CD4-positive, alpha-beta memory T cell (primary cell): ENCODE results near the gene BCAP31. TPM values are rescaled to one million over a fixed set of nuclear protein-coding genes. Genes with fewer than 3 reads are reported as not detected.

ENCODE experiments used
- CTCF ChIA-PET: fragments of 350-600 bp; sonication (Branson Sonifier 250); formaldehyde crosslinking; loops from one replicate; lab custom pipeline; 2021; ENCODE audit warnings: inconsistent platforms; ENCODE audit not compliant: partially characterized antibody; lab: Charles Lee
- POLR2A ChIA-PET: fragments of 350-600 bp; sonication (Branson Sonifier 250); formaldehyde crosslinking; loops from one replicate; lab custom pipeline; 2021; ENCODE audit not compliant: partially characterized antibody; lab: Charles Lee
- DNase-seq, 5 donors: peaks; one replicate each; pipeline versions ENCODE4 v3.0.0 to v3.0.0-alpha.2; 2020 to 2022; ENCODE audit warnings: mixed read lengths in 1 of 5
- H3K27ac ChIP-seq: one replicate; pipeline ENCODE4 v1.7.0; 2013; ENCODE audit warnings: low read depth, low read length
- H3K27me3 ChIP-seq: 2 replicates; pipeline ENCODE4 v1.7.0; 2013; ENCODE audit warnings: mild to moderate bottlenecking, low read length, moderate library complexity; ENCODE audit not compliant: insufficient read depth
- H3K36me3 ChIP-seq: 2 replicates; pipeline ENCODE4 v1.7.0; 2013; ENCODE audit warnings: mild to moderate bottlenecking, low read length, moderate library complexity; ENCODE audit not compliant: insufficient read depth
- H3K4me1 ChIP-seq: 2 replicates; pipeline ENCODE4 v1.7.0; 2013; ENCODE audit warnings: mild to moderate bottlenecking, low read length, moderate library complexity; ENCODE audit not compliant: insufficient read depth
- H3K4me3 ChIP-seq, 2 donors: one replicate each; pipeline ENCODE4 v1.7.0; 2013; ENCODE audit warnings: low read length in 2 of 2, mild to moderate bottlenecking in 1 of 2
- H3K9me3 ChIP-seq, 2 donors: one replicate each; pipeline ENCODE4 v1.7.0; 2013; ENCODE audit warnings: low read length in 2 of 2, control low read depth in 1 of 2; ENCODE audit not compliant: control insufficient read depth in 1 of 2
- H3K27ac Mint-ChIP-seq, 7 donors: one replicate each; pipeline ENCODE4 v1.8.0; 2020 to 2021; ENCODE audit warnings: mixed read lengths in 7 of 7, mild to moderate bottlenecking in 6 of 7, inconsistent platforms in 3 of 7, moderate library complexity in 3 of 7
- H3K27me3 Mint-ChIP-seq, 2 donors: one replicate each; pipeline ENCODE4 v1.8.0; 2020 to 2021; ENCODE audit warnings: mixed read lengths in 2 of 2
- H3K36me3 Mint-ChIP-seq, 2 donors: one replicate each; pipeline ENCODE4 v1.8.0; 2020 to 2021; ENCODE audit warnings: mixed read lengths in 2 of 2, inconsistent platforms in 1 of 2, mild to moderate bottlenecking in 1 of 2
- H3K4me1 Mint-ChIP-seq, 4 donors: one replicate each; pipeline ENCODE4 v1.8.0; 2020 to 2021; ENCODE audit warnings: mixed read lengths in 4 of 4, mild to moderate bottlenecking in 1 of 4
- H3K4me3 Mint-ChIP-seq, 8 donors: one replicate each; pipeline ENCODE4 v1.8.0; 2020 to 2021; ENCODE audit warnings: mixed read lengths in 8 of 8, mild to moderate bottlenecking in 7 of 8, moderate library complexity in 6 of 8, inconsistent platforms in 3 of 8
- H3K9me3 Mint-ChIP-seq, 8 donors: one replicate each; pipeline ENCODE4 v1.8.0; 2020 to 2021; ENCODE audit warnings: mixed read lengths in 8 of 8, mild to moderate bottlenecking in 5 of 8, inconsistent platforms in 3 of 8, moderate library complexity in 1 of 8
- intact Hi-C: fragments of 100-400 bp; cut with micrococcal nuclease; formaldehyde crosslinking; loops from one replicate; pipeline ENCODE4 v1.15.1; 2023
- polyA plus RNA-seq, 2 donors: library from polyadenylated mRNA; unstranded; fragments of 300-500 nt; fragmentation: Illumina TruSeq; gene quantifications; one replicate each; pipeline ENCODE4 v1.2.3, GENCODE V29; 2021
- total RNA-seq, 2 experiments: library from RNA; stranded (reverse); gene quantifications; one replicate each; pipeline ENCODE4 v1.2.3, GENCODE V29; 2021

BCAP31 gene
- total RNA-seq = 100 to 1,000 TPM; 126 to 128 TPM
- polyA plus RNA-seq = 100 to 1,000 TPM; 306 to 510 TPM

DNA sequence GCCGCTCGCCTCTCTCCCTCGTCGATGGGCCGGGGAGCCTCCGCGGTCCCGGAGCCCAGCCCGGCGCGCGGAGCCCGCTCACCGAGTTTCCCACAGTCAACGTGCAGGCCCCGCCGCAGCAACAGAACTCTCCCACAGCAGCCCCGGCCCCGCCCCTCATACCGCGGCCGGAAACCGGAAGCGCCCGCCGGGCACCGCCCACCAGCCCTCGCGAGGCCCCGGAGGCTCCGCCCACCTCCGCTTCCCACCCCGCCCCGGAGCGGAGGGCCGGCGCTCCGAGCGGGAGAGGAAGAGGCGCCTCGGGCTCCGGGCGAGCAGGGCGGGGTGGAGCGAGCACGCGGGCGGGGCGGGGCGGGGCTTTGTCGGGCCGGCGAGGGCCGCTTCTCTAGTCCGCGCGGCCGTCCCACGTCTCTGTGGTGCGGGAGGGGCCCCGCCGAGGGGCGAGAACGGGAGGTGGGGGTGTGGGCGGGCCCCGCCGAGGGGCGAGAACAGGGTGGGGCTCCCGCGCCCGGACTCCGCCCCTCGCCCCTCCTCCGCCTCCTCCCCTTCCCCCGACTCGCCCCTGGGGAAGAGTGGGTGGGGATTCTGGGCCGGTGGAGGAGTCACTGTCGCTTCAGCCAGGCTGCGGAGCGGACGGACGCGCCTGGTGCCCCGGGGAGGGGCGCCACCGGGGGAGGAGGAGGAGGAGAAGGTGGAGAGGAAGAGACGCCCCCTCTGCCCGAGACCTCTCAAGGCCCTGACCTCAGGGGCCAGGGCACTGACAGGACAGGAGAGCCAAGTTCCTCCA lies at the start of gene BCAP31, which contains the start of gene ABCD1:
Gene BCAP31, minus strand, starts transcription at position 136 of the 787 bp plus-strand sequence. CDS start 1,143 bp downstream, outside the sequence.
Gene ABCD1, plus strand, starts transcription at position 605 of the 787 bp plus-strand sequence. CDS start 411 bp downstream, outside the sequence.
- H3K4me1 ChIP-seq = peaks cover 42% of the 10 kb centered on the region
- ChIA-PET CTCF (no interaction called here), POLR2A (no interaction called here)
- H3K27me3 ChIP-seq = no peaks in the 10 kb centered on the region
- H3K27ac ChIP-seq = peak within 1 kb of the TSS; percentile 71
- Mint-ChIP-seq H3K4me1 (peaks cover 12 to 38% (median 22%) of the 10 kb centered on the region in 4 donors), H3K27ac (peak within 1 kb of the TSS; percentile 81 to 88 (median 85)), H3K9me3 (peaks cover 0 to 1% (median 0%) of the 10 kb centered on the region in 8 donors), H3K4me3 (peak within 1 kb of the TSS; percentile 84 to 89 (median 87)), H3K27me3 (no peaks in the 10 kb centered on the region), H3K36me3 (peaks cover 6 to 9% of the 10 kb centered on the region in 2 donors)
- H3K4me3 ChIP-seq = peak within 1 kb of the TSS; percentile 17 to 63
- H3K36me3 ChIP-seq = peaks cover 12% of the 10 kb centered on the region
- intact Hi-C loops = loop anchor here (1.0 to 10.0 kb wide), 4 partner anchors 37 to 204 kb away; partner anchors contain the start of genes IDH3G, SLC6A8 and SSR4
- no peaks in the 10 kb centered on the region for H3K9me3 ChIP-seq
- peak; percentile 86 to 92 (median 91) for DNase-seq

DNA sequence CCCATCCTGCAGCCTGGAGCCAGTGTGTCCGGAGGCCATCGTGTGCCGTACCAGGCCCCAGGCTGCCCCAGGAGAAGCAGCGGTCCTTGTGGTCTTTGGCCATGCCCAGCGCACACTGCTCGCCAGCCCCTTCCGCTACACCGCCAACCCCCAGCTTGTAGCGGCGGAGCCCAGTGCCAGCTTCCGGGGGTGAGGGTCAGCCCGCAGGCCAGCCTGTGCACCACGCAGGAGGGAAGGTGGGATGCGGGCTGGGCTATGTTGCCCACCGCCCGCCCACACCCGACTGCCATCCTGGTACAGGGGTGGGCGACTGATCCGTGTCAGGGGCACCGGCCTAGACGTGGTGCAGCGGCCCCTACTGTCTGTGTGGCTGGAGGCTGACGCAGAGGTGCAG lies 49.0 kb upstream of the BCAP31 start:
- intact Hi-C loops = no loop called here

DNA sequence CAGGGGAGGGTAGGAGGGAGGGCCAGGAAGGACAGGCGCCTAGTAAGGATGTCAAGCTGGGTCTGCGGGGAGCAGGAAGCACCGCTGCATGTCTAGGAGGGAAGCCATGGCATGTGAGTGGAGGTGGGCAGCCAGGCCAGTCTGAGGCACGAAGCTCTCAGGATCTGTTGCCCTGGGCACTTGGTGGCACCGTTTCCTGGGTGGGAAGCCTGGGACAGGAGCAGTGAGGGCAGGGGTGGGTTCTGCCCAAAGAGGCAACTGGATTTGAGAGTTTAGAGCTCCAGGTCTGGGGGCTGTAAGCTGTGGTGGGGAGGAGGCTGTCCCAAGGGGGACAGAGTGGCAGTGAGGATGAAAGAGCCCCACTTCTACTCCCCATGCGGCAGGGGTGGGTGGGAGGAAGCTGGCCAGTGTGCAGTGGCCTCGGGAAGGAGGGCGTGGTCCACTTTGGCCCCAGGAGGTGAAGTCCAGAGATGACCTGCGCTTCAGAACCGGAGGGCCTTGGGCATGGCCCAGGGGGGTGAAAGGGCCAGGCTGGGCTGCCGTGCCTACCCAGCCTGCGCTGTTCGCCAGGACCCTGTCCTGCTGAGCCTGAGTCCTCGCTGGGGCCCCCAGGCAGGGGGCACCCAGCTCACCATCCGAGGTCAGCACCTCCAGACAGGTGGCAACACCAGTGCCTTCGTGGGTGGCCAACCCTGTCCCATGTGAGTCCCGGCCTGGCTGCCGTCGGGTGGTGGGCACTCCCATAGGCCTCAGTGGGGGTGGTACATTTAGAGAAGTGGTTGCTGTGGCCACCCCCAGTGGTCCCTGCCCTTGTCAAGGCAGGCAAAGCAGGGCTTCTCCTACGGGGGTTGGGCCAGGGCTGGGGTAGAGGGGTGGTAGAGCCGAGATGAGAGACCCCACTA lies 48.4 kb upstream of the BCAP31 start:
- H3K36me3 ChIP-seq = no peaks in the 10 kb centered on the region
- Mint-ChIP-seq H3K27ac (no peak overlapping the region), H3K4me3 (no peak overlapping the region), H3K4me1 (peaks cover 0 to 4% (median 0%) of the 10 kb centered on the region in 4 donors), H3K27me3 (no peaks in the 10 kb centered on the region), H3K9me3 (no peaks in the 10 kb centered on the region), H3K36me3 (no peaks in the 10 kb centered on the region)
- H3K27ac ChIP-seq = no peak overlapping the region
- H3K4me1 ChIP-seq = no peaks in the 10 kb centered on the region
- ChIA-PET CTCF (no interaction called here), POLR2A (no interaction called here)
- H3K4me3 ChIP-seq = no peak overlapping the region
- intact Hi-C loops = no loop called here
- H3K27me3 ChIP-seq = no peaks in the 10 kb centered on the region
- DNase-seq = no peak
- H3K9me3 ChIP-seq = no peaks in the 10 kb centered on the region

More for the DNA sequence above, 49.0 kb upstream of the BCAP31 start:
- Mint-ChIP-seq H3K9me3 (no peaks in the 10 kb centered on the region), H3K4me3 (no peak overlapping the region), H3K27me3 (no peaks in the 10 kb centered on the region), H3K4me1 (peaks cover 0 to 1% (median 0%) of the 10 kb centered on the region in 4 donors), H3K36me3 (no peaks in the 10 kb centered on the region), H3K27ac (no peak overlapping the region)
- CTCF ChIA-PET = no interaction called here
- no peak overlapping the region for H3K4me3 ChIP-seq
- no peak for DNase-seq
- POLR2A ChIA-PET = no interaction called here
- H3K36me3 ChIP-seq = no peaks in the 10 kb centered on the region
- no peaks in the 10 kb centered on the region for H3K27me3 ChIP-seq
- no peaks in the 10 kb centered on the region for H3K4me1 ChIP-seq
- no peaks in the 10 kb centered on the region for H3K9me3 ChIP-seq
- no peak overlapping the region for H3K27ac ChIP-seq

DNA sequence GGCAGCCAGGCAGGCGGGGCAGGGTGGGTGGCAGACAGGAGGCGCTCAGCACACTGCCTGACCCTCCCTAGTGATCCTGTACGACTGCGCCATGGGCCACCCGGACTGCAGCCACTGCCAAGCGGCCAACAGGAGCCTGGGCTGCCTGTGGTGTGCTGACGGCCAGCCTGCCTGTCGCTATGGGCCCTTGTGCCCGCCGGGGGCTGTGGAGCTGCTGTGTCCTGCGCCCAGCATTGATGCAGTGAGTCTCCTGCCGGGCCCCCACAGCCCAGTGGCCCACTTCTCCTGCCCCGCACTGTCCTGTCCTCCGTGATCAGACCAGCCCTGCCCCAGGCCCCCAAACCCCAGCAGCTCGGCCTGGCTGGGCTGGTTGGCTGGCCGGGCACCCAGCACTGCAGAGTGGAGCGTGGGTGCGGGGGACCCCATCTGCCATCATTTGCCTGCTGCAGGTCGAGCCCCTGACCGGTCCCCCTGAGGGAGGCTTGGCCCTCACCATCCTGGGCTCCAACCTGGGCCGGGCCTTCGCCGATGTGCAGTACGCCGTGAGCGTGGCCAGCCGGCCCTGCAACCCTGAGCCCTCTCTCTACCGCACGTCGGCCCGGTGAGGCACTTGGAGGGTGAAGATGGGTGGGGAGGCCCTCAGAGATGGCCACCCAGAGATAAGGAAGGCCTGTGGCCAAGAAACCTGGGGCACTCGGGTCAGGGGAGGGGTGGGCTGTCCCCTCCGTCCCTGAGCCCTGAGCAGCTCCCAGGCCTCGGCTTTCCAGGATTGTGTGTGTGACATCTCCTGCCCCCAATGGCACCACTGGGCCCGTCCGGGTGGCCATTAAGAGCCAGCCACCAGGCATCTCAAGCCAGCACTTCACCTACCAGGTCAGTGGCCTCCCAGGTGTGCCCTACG lies 47.5 kb upstream of the BCAP31 start:
- no peaks in the 10 kb centered on the region for H3K4me1 ChIP-seq
- H3K4me3 Mint-ChIP-seq = no peak overlapping the region
- H3K36me3 ChIP-seq = no peaks in the 10 kb centered on the region
- no peaks in the 10 kb centered on the region for H3K9me3 ChIP-seq
- H3K27ac ChIP-seq = no peak overlapping the region
- H3K27ac Mint-ChIP-seq = no peak overlapping the region
- DNase-seq = no peak
- ChIA-PET CTCF (no interaction called here), POLR2A (no interaction called here)
- no peaks in the 10 kb centered on the region for H3K27me3 ChIP-seq
- H3K36me3 Mint-ChIP-seq = no peaks in the 10 kb centered on the region
- no peaks in the 10 kb centered on the region for H3K9me3 Mint-ChIP-seq
- H3K4me1 Mint-ChIP-seq = peaks cover 0 to 4% (median 0%) of the 10 kb centered on the region in 4 donors
- H3K4me3 ChIP-seq = no peak overlapping the region
- intact Hi-C loops = no loop called here
- H3K27me3 Mint-ChIP-seq = no peaks in the 10 kb centered on the region

DNA sequence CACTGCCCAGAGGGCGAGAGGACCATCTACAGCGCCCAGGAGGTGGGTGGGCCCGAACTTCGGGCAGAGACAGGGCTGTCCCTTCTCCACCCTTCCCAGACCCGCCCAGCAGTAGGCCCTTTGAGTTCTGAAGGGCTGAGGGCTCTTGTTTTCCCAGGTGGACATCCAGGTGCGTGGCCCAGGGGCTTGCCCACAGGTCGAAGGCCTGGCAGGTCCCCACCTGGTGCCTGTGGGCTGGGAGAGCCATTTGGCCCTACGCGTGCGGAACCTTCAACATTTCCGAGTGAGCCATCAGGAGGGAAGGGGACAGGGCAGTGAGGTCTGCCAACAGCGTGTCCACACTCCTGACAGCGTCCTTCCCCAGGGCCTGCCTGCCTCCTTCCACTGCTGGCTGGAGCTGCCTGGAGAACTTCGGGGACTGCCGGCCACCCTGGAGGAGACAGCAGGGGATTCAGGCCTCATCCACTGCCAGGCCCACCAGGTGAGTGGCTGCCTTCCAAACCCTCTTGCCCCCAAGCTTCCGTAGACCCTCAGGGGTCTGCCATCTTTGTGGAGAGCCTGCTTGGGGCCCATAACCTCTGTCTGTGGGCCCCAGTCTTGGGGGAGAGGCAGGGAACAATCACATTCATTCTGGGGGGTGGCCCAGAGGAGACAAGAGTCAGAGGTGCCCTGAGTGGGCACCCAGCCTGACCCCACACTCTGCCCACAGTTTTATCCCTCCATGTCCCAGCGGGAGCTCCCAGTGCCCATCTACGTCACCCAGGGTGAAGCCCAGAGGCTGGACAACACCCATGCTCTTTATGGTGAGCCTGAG lies 46.6 kb upstream of the BCAP31 start:
- Histone ChIP-seq H3K36me3 (no peaks in the 10 kb centered on the region), H3K27ac (no peak overlapping the region), H3K4me1 (no peaks in the 10 kb centered on the region), H3K9me3 (no peaks in the 10 kb centered on the region), H3K27me3 (no peaks in the 10 kb centered on the region), H3K4me3 (no peak overlapping the region)
- Mint-ChIP-seq H3K27ac (no peak overlapping the region), H3K36me3 (no peaks in the 10 kb centered on the region), H3K27me3 (no peaks in the 10 kb centered on the region), H3K4me3 (no peak overlapping the region), H3K9me3 (no peaks in the 10 kb centered on the region), H3K4me1 (peaks cover 0 to 4% (median 3%) of the 10 kb centered on the region in 4 donors)
- POLR2A ChIA-PET = no interaction called here
- no peak for DNase-seq
- CTCF ChIA-PET = no interaction called here
- intact Hi-C loops = no loop called here

DNA sequence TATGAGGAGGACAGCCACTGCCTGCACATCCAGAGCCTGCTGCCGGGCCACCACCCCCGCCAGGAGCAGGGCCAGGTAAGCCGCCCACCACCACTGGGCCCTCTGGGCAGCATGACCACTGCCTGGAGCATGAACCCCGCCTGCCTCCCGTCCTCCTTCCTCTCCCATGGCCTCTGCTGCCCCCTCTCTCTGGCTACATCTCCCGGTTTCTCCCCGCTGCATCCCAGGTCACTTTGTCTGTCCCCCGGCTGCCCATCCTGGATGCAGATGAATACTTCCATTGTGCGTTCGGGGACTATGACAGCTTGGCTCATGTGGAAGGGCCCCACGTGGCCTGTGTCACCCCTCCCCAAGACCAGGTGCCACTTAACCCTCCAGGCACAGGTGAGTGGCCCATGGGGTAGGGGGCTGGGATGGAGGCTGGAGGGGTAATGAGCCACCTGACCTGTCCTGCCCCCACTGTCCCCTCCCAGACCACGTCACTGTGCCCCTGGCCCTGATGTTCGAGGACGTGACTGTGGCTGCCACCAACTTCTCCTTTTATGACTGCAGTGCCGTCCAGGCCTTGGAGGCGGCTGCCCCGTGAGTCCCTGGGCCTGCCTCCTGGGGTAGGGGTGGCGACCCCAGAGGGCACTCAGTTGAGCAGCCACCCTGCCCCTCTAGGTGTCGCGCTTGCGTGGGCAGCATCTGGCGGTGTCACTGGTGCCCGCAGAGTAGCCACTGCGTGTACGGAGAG lies 45.8 kb upstream of the BCAP31 start:
- Mint-ChIP-seq H3K4me1 (peaks cover 0 to 4% (median 3%) of the 10 kb centered on the region in 4 donors), H3K9me3 (no peaks in the 10 kb centered on the region), H3K4me3 (no peak overlapping the region), H3K27me3 (no peaks in the 10 kb centered on the region), H3K36me3 (no peaks in the 10 kb centered on the region), H3K27ac (no peak overlapping the region)
- CTCF ChIA-PET = no interaction called here
- H3K9me3 ChIP-seq = no peaks in the 10 kb centered on the region
- DNase-seq = no peak
- H3K36me3 ChIP-seq = no peaks in the 10 kb centered on the region
- intact Hi-C loops = no loop called here
- H3K4me3 ChIP-seq = no peak overlapping the region
- POLR2A ChIA-PET = no interaction called here
- no peak overlapping the region for H3K27ac ChIP-seq
- no peaks in the 10 kb centered on the region for H3K4me1 ChIP-seq
- H3K27me3 ChIP-seq = no peaks in the 10 kb centered on the region
